NCI-H128 (cell line): Measurements from ENCODE around the gene TMEM135.

Source experiments
- DNase-seq: peaks from one replicate; lab custom pipeline; 2025; ENCODE audit not compliant: unreplicated experiment; lab: John Stamatoyannopoulos, UW

The TMEM135 gene

GRCh38 chr11:87299041-87299481, 261.3 kb downstream of the TMEM135 start:
- no peak for DNase-seq

DNA sequence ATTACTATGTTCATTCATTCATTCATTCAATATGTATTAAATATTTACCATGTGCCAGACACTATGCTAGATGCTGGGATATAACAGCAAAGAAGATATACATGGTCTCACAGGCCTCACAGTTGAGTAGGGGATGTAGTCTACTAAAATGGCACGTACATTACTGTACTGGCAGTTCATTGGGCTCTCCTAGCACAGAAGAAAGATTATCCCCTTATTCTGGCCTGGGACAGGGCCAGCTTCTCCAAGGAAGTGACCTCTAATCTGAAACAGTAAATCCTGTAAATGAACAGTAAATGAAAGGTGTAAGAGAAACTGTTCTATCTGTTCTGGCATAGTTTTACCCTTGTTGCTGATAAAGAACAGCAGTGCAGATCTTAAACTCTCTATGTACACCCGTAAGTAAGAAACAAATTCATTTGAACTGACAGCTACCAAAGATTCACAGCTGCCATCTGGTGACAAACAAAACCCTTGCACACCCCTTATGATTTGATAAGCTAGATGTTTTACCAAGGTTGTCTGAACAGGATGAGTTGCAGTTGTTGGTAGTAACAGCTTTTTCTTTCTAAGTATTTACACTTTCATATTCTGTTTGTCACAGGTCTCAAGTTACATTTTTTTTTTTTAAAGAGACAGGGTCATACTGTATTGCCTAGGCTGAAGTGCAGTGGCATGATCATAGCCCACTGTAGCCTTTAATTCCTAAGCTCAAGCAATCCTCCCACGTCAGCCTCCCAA, 263.1 kb downstream of the TMEM135 start:
- no peak for DNase-seq

DNA sequence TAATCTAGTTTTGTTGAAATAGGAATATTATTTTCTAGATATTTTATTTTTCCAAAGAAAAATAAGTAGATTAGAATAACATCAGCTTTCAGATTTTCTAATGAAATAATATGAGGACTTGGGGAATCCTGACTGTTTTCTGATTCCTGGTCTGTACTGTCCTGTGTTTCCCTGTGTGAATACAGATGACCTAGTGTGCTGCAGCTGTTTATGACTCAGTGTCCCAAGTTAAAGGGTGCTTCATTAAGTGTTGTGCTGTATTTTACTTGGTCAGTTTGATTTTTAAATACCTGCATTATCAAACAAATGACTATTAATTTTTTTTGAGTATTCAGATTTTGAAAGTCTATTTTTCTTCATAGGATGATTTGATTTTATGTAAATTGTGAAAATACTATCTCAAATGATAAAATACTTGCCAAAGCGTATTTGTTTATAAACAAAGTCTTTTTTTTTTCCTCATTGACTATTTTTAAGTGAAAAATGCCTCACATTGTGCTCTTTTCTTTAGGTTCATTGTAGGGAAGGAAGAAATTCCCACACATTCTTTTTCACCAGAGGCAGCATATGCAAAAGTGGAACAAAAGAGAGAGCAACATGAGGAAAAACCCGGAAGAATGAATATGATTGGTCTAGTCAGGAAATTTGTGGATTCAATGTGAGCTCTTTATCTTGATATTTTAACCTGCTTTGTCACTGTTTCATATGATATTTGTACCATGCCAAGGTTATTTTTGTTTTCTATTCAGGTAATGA, 264.2 kb downstream of the TMEM135 start:
- DNase-seq, result no peak

DNA sequence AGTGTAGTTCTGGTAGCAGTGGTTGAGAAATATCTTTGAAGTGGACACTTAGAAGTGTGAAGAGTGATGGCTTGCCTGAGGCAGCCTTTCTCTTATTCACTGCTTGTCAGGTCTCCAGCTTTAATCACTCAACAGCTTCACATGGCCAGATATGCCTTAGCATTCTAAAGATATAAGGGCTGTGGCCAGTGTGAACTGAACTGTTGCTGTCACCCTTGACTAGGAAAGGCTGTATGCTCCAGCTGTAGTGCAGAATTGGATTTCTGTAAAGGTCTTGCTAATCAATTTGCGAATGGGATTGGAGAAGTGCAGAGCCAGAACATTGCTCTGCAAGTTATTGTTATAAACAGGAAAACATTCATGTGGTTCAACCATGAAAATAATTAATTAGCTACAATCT, 266.7 kb downstream of the TMEM135 start:
- no peak for DNase-seq

DNA sequence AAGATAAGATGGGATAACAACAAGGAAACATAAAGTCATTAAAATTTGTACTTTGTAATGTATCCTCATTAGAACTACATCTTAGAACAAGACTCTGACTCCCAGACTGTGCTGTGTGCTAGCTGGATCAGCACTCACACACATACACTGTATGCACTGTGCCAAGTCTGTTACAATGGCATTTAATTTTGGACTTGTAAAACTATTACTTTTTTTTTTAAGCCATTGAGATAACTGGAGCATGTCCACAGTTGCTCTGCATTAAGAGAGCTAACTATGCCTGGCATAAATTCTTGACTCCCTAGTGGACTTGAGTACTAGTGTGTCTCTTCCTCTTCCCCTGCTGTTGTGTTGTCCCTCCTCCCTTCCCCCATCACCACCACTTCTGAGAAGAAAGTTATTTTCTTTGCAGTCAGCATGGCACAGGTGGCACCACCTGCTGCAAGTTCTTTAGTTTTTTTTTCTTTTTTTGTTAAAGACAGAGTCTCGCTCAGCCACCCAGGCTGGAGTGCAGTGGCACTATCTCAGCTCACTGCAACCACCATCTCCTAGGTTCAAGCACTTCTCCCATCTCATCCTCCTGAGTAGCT, 268.6 kb downstream of the TMEM135 start:
- DNase-seq, result no peak

DNA sequence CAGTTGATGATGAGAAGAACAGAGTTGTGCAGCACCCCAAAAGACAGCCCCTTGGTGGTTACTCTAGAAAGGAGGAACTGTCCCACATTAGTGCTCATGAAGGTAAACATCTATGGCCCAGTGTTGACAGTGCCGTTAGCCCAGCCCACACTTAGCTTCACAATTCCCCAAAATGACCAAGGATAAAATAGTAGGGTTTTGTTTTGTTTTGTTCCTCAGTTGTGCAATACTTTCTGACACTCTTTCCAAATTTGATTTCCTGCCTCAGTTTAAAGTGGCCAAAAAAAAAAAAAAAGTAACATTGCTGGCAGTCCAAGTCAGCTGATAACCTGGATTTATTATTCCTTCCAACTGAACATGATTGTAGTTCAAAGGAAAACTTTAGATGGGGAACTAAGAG, 269.4 kb downstream of the TMEM135 start:
- DNase-seq, result no peak

- no peak for DNase-seq
Observed at GRCh38 chr11:87315229-87315628, 277.5 kb downstream of the TMEM135 start.

DNA sequence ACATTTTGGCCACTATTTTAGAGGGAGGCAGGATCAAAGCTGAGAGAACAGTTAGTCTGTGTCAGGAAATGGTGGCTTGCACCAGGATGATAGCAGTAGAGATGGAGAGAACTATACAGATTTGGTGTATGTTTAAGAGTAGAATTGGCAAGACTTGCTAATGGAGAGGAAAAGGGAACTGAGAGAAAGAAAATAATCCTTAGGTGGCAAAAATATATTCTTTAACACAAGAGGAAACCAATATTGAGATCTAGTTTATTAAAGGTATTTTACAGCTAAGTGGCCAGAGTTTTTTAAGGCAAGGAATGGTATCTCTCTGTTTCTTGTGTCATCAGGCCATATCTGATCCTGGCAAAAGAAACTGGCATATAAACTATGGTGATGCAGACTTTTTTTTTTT, 278.8 kb downstream of the TMEM135 start:
- no peak for DNase-seq

DNA sequence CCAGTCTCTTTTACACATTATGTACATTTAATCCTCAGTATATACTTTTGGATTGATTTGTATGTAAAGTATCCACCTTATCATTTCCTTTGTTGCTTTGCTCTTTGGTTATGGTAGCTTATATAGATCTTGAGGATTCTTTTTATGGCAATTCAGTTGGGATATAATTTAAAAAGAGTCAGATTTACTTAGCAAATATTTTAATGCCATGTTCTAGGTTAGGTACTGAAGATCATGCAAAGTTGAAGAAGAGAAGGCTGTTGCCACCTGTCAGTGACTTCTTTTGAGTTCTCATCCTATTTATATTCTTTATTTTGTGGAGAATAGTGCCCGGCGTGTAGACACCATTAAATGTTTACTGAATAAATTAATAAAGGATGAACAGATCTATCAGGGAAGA, 279.7 kb downstream of the TMEM135 start:
- DNase-seq, result no peak

DNA sequence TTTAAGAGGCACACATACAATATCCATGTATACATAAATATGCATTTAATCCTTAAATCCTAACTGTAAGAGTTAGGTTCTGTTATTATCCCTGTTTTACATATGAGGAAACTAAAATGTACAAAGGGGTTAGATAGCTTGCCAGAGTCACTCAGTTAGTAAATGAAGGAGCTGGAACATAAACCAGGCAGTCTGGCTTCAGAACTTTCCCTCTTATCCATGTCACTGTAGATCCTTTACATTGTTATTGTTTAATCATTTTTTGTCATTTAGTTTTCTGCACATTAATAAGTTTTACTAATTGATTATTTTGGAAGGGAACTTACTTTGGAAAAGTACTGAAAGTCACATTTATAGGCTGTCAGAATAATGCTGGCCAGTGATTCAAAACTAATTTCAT, 282.4 kb downstream of the TMEM135 start:
- no peak for DNase-seq

DNA sequence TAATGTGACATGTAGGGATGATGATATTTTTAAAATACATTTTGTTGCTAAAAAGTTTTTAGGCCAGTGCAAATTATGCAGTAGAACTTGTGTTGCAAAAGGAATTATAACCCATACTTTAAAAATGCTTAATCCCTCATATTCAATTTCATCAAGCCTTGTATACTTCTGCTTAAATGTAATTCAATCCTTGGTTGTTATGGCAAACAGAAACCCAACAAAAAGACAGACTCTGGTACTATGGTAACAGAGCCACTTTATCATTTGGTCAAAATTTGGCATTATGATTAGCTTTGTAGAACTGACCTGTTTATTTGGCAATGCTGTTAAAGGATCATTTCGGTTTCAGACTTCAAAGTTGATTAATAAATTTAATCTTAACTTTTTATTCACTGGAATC, 284.8 kb downstream of the TMEM135 start:
- DNase-seq, result no peak

GRCh38 chr11:87323899-87324298, 286.2 kb downstream of the TMEM135 start:
- no peak for DNase-seq

GRCh38 chr11:87324817-87325489, 287.2 kb downstream of the TMEM135 start:
- DNase-seq, result no peak

GRCh38 chr11:87325490-87325872, 287.7 kb downstream of the TMEM135 start:
- DNase-seq, result no peak

GRCh38 chr11:87326594-87326993, 288.9 kb downstream of the TMEM135 start:
- DNase-seq, result no peak

GRCh38 chr11:87329172-87329571, 291.4 kb downstream of the TMEM135 start:
- DNase-seq, result no peak

DNA sequence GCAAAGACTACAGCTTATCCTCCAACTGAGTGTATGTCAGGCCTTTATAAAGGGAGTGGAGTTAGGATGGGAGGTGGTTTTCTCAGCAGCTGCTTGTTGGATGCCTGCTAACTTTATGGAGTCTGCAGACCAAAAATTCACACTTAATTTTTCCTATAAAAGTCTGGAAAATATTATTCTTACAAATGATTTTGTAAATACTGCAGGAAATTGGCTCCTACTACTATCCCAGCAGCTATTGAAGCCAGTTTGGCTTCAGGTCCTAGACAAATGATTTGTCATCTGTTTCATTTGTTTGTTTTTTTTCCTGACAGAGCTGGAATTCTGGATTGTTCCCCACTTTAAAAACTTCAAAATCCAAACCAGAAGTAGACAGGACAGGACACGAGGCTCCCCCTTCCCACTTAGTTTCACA, 292.5 kb downstream of the TMEM135 start:
- no peak for DNase-seq

DNA sequence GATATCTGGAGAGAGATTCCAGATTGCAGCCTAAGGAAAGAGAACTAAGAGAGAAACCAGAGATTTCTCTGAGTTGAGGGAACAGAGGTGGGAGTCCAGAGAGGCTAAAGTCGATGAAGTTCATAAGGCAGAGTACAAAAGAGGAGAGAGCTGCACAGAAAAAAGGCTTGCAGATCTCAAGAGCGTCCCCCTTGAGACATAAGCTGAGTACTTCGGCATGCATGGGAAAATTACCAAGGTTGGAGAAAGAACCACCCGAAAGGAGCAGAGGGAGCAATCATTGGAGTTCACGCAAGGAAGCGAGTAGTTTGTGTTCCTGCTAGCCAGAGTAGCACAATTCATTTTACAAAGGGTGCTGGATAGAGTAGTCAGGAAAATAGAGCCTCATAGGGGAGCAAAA, 293.5 kb downstream of the TMEM135 start:
- no peak for DNase-seq

- no peak for DNase-seq
Observed at GRCh38 chr11:87338046-87338639, 300.4 kb downstream of the TMEM135 start.

GRCh38 chr11:87339416-87339815, 301.7 kb downstream of the TMEM135 start:
- DNase-seq, result no peak

GRCh38 chr11:87347441-87347840, 309.7 kb downstream of the TMEM135 start:
- no peak for DNase-seq
